Measurements from ENCODE around the gene SLC27A2.

SLC27A2 gene

DNA sequence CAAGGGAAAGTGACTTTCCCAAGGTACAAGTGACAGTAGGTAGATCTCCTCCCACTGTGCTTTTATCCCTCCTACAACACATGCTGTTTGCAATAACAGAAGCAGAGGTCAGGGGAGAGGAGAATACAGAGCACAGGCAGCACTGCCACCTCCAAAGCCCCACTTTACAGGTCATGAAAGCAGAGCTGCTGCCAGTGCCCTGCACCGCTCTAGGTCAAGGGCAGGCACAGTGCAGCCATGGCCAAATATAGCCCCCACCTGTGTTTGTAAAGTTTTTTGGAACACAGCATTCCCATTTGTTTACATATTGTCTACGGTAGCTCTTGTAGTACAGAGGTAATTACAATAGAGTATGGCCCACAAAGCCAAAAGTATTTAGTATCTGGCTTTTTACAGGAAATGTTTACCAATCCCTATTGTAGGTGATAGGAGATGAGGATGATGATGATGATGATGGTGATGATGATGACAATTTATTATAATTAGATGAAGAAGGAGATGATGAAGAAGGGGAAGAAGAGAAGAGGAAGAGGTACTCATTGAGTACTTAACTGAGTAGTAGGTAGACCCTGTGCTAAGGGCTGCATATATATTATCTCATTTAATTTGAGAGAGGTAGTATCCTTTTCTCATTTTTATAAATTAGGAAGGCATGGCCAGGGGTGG lies 63.1 kb downstream of the SLC27A2 start:
- no peak for DNase-seq

- DNase-seq = no peak
Observed at GRCh38 chr15:50246631-50247030, 64.6 kb downstream of the SLC27A2 start.

- DNase-seq = peak in 1 of 2 donors; percentile 88
Observed at GRCh38 chr15:50247819-50248655, 66.0 kb downstream of the SLC27A2 start.

DNA sequence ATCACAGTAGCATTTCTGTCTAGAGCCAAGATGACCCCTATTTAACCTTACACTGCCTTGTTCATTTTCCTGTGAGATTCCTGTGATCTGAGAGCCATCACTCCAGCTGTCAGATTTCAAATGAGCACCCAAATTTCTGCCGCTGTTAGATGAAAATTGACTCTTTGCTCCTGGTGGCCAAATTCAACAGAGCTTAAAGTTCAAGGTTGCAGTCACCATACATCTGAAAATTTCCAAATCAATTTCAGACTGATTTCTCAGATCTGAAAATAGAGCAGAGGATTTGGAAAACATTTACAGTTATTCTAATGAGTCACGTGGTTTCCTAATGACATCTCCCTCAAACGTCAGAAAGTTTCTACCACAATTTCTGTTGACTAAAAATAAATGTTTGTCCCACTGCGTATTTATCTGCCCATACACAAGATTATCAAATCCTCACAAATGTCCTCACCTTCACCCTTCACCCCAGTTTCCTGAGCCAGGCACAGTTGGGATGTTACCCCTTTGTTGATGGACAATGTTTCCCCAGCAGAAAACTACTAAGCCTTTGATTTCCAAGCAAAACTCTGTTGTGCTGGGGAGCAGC lies 67.1 kb downstream of the SLC27A2 start:
- DNase-seq = no peak

GRCh38 chr15:50249704-50250103 lies 67.7 kb downstream of the SLC27A2 start:
- no peak for DNase-seq

DNA sequence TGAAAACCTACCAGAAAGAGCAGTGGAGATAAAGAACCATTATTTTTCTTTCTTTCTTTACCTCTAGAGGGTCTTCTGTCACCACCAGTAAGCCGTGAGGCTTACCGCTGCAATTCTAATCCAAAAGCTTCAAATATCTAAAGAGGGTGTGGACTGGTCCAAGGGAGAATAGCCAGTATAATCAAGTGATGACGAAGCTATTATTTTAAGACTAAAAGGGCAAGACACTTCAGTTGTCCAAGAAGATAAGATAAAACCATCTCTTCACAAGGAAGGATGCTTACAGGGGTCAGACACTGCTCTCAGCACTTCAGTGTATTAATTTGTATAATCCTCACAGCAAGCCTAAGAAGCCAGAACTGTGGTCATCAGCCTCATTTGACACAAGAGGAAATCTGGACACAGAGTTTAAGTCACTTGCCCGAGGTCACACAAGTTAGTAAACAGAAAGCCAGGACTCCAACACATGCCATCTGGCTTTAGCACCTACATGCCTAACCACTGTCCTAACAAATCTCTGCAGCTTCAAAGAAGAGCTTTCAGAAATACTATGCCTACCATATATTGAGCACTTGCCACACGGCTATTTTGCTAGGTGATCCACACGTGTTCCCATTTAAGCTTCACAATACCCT lies 68.9 kb downstream of the SLC27A2 start:
- DNase-seq = no peak

DNA sequence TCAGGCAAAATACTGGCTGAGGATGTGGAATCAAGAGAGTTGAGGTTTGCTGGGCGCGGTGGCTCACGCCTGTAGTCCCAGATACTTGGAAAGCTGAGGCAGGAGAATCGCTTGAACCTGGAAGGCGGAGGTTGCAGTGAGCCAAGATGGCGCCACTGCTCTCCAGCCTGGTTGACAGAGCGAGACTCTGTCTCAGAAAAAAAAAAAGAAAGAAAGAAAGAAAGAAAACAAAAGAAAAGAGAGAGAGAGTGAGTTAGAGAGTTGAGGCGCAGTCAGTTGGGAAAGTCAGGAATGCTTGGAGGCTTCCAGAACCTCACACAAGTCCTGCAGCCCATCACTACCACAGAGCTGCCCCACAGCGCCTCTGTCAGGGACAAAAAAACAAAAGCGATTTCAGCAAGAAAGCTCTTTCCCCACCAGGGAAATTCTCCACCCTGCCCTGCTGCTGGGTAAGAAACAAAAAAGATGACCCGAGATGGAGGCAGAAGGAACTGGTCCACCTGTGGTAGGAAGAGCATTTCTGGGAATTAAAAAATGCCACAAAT lies 69.7 kb downstream of the SLC27A2 start:
- DNase-seq = no peak

- DNase-seq = no peak
Observed at GRCh38 chr15:50252556-50252955, 70.6 kb downstream of the SLC27A2 start.

DNA sequence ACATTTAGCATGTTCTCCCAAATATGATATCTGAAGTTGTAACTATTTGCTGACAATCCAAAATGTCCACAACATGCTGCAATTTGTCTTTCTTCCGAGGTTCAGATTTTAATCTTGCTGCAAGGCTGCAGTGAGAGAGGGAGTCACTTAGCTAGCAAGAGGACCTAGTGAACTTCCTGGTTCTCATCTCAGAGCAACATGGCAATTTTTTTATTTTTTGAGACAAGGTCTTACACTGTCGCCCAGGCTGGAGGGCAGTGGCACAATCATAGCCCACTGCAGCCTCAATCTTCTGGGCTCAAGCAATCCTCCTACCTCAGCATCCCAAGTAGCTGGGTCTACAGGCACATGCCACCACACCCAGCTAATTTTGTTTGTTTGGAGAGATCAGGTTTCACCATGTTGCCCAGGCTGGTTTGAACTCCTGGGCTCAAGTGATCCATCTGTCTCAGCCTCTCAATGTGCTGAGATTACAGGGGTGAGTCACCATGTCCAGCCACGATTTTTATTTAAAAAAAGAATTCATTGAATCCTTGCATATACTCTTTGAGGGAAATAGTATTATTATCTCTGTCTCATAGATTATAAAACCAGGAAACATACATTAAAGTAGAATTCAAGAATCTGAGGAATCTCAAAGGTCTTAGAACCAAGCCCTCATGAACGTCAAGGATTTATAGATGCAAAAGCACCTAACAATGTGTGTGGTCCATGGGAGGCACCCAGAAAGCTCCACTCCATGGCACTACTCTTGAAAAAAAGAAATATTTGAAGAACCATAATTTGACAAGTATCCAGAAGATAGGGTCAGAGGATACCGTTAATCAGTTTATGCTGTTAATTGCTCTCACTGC lies 74.4 kb downstream of the SLC27A2 start:
- no peak for DNase-seq

GRCh38 chr15:50257332-50257731 lies 75.3 kb downstream of the SLC27A2 start:
- DNase-seq = no peak

- DNase-seq = no peak
Observed at GRCh38 chr15:50257924-50258323, 75.9 kb downstream of the SLC27A2 start.

GRCh38 chr15:50259276-50259675 lies 77.3 kb downstream of the SLC27A2 start:
- DNase-seq = no peak

DNA sequence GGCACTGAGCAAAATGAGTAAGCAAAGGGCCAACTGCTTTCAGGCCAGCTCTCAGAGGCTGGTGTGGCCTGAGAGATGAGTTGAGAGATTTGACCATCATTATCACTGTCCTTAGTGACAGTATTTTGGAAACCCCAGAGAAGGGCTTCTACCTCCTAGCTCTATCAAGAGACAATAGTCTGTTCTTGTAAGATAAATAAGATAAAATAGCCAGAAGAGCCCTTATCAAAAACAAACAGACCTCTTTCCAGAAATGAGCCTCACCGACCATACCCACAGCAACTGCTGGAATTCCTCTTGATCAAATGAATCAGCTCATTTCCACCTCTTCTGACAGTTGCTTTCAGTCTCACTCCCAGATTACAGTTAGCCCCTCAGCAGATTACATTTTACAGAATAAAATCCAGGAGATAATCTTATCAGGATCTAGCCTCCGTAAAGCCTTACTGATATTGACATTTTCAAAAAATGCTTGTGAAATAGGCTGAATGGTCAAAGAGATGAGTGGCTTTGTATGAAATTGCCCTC lies 79.0 kb downstream of the SLC27A2 start:
- DNase-seq = no peak

DNA sequence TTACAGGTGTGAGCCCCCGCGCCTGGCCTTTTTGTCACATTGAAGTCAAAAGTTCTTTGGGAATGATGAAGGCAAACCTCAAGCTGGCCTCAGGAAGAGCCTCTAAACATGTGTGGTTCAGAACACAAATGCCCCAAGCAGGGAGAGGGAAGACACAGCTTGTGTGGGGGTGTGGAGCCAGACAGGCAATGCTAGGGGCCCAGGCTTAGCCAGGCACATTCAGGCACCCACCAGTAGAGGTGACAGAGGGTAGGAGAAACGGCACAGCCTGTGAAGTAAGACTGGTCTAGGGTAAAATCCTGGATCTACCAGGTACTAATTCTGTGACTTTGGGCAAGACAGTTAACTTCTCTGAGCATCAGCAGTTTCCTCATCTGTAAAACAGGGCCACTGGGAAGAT lies 80.0 kb downstream of the SLC27A2 start:
- DNase-seq = no peak

DNA sequence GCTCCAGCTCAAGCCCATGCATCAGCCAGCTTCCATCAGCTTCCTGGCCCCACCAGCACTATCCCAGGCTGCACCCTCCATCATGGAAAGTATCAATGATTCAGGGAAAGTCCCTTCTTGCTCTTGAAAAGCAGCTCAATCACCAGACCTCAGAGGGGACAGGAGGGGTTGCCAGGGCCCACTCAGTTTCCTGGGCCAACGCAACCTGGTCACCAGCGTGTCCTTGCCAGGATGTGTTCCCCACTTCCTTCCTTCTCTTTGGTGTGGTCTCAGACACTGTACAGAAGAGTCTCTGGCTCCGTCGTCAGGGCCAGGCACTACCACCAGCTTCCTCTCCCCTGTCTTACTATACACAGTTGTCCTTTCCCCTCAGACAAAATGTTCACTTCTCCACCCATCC lies 80.5 kb downstream of the SLC27A2 start:
- DNase-seq = no peak

DNA sequence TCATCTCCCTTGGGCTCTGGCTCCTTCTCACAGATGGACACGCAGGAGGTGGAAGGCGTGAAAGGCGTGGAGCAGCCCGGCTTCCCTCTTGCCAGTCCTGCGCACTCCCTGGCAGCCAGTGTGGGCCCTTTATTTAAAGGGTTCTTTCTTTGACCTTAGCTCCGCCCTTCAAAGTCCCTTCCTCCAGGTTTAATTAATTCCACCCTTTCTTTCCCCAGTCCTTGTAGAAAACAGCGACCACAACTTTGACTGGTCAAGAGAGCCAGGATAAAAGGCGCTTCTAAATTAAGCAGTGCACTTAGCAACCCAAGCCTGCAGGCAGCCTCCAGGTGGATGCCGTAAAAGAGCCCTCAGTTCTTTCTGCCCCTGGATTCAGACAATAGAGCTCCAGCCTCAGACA lies 83.6 kb downstream of the SLC27A2 start, which contains the start of gene HDC:
HDC (minus strand) TSS at position 107 of the 400 bp plus-strand sequence; CDS start at position 4, 103 bp downstream.
- DNase-seq = no peak

GRCh38 chr15:50267577-50267976 lies 85.6 kb downstream of the SLC27A2 start:
- DNase-seq = no peak

DNA sequence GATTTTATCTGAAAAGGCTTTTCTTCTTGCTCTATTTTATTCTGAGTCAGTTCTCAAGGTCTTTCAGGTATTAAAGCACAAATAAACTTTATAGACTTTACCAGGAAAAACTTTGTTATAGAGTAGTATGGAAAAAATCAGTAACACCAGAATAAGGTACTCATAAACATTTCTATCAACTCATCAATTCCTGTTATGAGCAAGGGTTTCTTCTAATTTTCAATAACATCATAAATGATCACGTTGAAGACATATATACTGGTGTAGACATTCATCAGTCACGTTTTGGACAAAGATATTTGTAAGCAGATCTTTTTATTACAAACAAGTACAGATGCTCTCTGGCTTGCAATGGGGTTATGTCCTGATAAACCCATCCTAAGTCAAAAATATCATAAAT lies 93.1 kb downstream of the SLC27A2 start:
- DNase-seq = no peak

GRCh38 chr15:50275908-50276307 lies 93.9 kb downstream of the SLC27A2 start:
- DNase-seq = no peak

- DNase-seq = no peak
Observed at GRCh38 chr15:50277370-50277769, 95.4 kb downstream of the SLC27A2 start.

DNA sequence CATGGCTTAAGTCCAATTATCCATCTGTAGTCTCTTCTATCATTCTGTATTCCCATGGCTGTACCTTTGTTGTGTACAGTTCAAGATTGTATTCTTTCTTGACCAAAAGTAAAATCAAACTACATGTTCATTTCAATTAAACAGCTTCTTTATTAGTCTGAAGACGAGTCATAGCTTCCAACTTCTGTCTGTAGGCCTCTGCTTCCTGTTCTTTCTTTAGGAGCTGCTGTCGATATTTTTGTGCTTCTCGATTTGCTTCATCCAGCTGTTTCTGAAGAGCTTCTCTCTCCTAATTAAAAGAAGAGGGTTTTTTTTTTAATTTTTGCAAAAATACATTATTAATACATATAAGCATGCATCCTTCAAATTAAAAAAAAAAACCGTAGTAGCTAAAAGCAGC lies 96.5 kb downstream of the SLC27A2 start:
- peak in 1 of 2 donors; percentile 41 for DNase-seq

DNA sequence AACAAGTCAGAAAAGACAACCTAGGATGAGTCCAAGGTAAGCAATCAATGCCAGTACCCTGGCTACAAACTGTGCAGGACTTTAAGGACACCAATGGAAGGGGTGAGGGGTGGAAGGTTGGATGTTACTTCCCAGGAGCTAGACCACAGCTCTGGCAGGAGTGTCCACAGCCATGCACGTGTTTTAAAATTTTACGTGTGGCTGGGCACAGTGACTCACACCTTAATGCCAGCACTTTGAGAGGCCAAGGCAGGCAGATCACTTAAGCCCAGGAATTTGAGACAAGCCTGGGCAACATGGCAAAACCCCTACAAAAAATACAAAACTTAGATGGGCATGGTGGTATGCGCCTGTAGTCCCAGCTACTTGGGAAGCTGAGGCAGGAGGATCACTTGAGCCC lies 98.3 kb downstream of the SLC27A2 start:
- DNase-seq = no peak

All from bone marrow (tissue), 2 donors.